ENCODE measurements around the gene EFCAB5.
"Not testable (repeated sequence)": the region's sequence is repeated elsewhere in the genome, so short reads cannot be mapped to it uniquely, and the experiment has no call there.

Gene EFCAB5

DNA sequence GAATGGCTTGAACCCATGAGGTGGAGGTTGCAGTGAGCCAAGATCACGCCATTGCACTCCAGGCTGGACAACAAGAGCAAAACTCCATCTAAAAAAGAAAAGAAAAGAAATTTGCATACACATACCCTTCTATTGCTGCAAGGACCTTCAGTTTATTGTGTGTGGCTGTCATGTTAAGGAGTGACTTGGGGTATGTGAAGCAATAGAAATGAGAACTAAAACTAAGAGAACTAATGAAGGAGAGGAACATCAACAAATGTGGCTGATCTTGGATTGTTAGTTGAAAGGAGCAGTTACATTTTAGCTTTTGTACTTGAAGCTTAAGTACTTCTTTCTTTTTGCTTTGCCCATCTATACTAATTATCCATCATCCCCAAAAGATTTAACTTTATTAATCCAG is 162.5 kb downstream of the EFCAB5 start:
- no peak for FAIRE-seq

DNA sequence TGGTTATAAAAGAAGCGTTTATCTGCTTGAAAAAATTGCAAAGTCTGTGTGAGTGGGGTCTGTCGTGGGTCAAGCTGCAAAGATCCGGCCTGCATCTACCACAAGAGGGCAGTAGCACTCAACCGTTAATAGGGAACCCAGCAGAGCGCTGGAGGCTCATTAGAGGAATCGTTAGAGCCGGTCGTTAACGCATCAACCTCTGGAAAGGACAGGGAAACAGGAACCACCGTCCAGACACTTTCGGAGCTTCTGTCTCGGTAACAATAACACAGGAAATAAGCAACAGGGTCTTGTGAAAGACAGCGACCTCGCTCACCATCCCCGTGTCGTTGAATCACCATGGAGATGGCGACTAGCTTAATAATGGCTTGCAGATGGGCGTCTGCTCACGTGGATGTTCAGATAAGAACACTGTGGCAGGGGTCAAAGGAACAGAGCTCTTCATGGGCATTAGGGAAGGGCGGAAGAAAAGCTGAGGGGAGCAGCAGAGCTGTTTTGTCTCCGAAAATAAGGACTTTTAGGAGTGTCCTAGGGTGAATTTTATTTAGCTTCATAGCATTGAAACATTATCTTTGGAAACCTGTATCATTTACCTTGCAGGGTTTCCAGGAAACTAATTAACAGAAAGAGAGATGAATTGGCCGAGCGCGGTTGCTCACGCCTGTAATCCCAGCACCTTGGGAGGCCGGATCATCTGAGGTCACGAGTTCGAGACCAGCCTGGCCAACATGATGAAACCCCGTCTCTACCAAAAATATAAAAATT is 163.3 kb downstream of the EFCAB5 start:
- FAIRE-seq = peak; percentile 85

DNA sequence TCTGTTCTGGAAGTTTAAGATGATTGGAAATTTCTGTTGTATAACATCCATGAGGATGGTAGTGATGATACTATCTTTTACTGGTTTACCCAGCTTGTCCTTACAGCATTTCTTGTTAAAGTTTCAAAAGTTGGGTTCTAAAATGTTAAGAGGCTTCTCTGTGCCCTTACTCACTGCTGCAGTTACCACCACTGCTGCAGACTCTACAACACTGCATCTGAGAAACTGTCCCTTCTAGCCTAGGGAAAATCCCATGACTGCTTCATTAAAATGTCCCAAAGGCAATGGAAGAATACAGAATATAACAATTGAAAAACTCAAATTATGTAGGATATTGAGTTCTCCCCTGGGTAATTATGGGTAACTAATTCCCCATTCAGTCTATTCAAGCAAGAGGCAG is 171.4 kb downstream of the EFCAB5 start:
- no peak for FAIRE-seq

DNA sequence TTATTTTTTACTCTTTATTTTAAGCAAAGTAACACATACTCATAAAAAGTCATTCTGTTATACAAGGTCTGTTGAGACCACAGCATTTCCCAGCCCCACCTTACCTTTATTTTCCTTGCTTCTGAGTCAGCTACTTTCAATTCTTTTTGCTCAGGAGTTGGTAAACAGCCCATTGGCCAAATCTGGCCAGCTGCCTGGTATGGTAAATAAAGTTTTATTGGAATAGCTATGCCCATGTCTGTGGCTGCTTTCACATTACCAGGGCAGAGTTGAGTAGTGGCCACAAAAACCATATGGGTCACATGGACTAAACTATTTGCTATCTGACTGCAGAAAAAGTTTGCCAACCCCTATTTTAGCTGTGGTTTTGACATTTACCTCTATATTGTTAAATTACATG is 171.8 kb downstream of the EFCAB5 start:
- FAIRE-seq = no peak

DNA sequence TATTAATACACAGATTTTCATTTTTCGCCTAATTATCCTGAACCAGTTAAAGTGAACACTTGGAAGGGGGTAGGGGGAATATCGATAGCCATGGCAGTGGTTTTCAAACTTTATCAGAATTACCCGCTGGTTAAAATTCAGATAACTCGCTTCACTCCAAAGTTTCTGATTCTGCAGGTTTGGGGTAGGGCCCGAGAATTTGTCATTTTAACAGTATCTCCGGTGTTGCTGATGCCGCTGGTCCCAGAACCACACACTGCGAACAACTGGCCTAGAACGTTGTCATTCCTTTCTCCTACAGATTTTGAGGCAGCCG is 174.9 kb downstream of the EFCAB5 start:
- no peak for FAIRE-seq

DNA sequence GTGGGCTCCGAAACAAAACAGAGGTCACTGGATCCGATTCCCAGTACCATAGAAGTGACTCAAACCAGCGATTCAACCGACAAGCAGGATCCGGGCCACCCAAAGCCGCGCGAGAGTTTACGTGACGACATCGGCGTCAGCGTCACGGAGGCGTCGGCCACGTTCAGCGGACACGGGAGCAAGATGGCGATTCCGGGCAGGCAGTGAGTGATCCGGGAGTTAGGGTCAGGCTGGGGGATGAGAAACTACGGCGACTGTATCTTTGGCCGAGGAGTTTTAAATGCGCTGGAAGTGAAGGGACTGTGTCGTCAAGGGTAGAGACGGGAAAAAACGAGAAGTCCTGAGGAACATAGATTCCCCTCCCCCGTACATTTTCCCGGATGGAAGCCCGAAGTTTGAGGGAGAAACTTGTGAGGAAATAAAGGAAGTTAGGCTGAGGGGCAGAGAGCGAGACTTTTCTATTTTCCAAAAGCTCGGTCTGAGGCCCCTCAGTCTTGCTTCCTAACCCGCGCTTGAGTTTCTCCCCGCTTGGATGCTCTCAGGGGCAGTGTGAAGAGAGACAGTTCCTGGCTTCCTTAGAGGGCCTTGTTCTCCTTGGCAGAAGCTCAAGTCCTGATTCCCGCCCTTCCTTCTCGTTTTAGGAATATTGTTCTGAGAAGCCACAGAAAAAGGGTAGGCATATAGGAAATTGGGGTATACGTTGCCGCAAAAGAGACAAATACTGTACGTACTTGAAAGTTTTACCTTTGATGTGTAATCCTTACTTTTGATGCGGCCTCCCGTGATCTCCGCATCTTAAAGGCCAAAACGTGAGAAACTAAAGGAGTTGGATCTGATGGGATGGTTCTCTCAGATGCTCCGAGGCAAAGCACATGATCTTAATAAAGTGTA is 175.5 kb downstream of the EFCAB5 start, which contains the start of gene NSRP1:
Gene NSRP1 (plus strand): TSS at position 156 of the 891 bp plus-strand sequence. CDS start 28 bp downstream, at position 184.
- peak; percentile 67 for FAIRE-seq

DNA sequence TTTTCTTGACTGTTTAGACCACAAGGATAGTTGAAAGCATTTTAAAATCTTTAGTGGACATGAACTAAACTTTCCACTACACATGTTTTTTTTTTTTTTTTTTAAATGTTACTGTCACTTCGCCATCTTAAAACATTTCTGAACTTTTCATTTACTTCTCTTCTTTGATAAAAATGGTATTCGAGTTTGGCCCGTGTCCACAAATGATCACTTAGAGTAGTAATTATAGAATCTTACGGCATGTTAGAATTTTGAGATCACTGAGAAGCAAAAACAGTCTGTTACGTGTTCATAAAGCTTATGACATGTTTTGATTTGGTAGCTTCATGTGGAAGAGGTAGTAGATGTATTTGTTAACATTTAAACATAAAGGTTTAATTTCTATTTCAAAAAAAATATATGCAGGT is 176.2 kb downstream of the EFCAB5 start:
- FAIRE-seq = no peak

DNA sequence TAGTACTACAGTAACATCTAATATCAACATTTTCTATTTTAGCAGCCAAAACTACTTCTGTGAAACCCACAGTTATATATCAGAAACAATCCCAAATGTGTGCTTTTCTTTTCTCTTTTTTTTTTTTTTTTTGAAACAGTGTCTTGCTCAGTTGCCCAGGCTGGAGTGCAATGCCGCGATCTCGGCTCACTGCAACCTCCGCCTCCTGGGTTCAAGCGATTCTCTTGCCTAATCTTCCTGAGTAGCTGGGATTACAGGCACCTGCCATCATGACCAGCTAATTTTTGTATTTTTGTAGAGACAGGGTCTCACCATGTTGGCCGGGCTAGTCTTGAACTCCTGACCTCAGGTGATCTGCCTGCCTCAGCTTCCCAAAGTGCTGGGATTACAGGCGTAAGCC is 177.2 kb downstream of the EFCAB5 start:
- not testable (repeated sequence) for FAIRE-seq

DNA sequence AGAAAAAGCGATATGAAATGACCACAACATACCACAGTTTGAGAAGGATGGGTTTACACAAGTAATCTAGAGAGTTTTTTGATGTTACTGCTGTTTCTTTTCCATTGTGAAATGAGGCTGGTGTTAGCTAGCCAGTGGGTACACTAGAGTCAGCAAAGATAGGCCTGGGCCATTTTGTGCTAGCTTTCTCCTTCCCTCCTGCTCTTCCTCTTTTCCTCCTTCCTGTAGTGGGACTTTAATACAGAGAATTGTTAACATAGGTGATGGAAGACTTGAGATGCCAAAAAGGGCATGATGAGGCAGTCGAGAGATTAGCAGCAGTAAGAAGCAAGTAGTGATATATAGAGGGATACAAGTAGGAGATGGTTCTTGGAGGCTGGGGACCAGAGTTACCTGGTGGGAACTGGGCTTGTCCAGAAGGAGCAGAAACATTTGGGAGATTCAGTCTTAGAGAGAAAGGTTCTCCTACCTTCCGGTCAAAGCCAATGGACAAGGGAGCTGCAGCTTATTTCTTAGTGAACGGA is 182.9 kb downstream of the EFCAB5 start:
- no peak for FAIRE-seq

DNA sequence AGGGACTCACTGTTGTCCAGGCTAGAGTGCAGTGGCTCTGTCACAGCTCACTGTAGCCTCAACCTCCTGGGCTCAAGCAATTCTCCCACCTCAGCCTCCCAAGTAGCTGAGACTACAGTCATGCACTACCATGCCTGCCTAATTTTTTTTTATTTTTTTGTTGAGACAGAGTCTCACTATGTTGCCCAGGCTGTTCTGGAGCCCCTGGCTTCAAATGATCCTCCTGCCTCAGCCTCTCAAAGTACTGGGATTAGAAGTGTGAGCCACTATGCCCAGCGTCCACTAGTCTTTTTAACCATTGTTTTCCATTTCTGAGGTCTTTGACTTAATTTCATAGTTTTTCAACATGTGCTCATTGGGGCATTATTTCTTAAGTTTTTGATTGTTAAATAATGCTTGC is 188.7 kb downstream of the EFCAB5 start:
- no peak for FAIRE-seq

DNA sequence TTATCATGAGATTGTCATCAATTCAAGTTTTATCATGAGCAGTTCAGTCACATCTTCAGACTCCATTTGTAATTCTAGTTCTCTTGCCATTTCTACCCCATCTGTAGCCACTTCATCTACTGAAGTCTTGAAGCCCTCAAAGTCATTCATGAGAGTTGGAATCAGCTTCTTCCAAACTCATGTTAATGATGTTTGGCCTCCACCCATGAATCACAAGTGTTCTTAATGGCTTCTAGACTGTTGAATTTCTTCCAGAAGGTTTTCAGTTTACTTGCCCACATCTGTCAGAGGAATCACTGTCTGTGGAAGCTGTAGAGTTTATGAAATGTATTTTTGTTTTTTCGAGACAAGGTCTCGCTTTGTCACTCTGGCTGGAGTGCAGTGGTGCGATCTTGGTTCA is 191.2 kb downstream of the EFCAB5 start:
- no peak for FAIRE-seq

DNA sequence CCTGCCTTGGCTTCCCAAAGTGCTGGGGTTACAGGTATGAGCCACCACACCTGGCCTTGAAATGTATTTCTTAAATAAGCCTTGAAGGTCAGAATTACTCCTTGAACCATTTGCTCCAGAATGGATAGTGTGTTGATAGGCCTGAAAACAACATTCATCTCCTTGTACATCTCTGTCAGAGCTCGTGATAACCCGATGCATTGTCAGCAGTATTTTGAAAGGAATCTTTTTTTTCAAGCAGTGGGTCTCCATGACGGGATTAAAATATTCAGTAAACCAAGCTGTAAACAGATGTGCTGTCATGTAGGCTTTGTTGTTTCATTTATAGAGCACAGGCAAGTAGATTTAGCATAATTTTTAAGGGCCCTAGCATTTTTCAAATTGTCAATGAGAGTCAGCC is 191.8 kb downstream of the EFCAB5 start:
- FAIRE-seq = no peak

DNA sequence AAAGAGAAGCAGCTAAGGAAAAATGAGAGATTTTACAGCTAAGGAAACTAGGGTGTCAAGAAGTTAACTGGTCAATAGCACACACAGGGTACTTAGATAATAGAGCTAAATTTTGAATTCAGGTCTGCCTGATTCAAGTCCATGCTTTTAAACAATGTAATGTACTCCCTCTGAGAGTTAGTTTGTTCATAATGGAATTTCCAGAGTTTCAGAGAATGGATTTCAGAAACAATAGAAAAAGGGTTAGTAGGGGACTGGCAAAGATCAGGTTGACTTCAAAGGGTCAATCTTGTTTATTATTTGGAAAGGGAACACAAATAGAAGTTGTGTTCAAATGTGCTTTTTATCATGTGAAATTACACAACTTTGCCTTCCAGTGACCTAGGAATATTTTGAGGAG is 193.1 kb downstream of the EFCAB5 start:
- no peak for FAIRE-seq

DNA sequence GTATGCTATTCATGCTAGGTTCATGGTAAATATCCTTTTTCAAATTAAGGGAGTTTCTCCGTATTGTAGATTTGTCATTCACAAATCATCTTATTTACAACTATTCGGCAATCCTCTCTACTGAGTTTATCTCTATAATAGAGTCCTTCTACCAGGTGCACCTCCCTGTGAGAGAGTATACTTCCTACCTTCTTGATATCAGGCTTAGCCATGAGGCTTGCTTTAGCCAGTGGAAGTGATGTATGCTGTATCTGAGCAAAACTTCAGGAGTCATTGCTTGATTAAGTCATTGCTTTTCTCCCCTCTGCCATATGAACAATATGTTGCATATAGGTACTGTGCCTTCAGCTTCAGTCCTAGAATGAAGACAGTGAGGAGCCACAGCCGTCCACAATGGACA is 195.7 kb downstream of the EFCAB5 start:
- FAIRE-seq = no peak

DNA sequence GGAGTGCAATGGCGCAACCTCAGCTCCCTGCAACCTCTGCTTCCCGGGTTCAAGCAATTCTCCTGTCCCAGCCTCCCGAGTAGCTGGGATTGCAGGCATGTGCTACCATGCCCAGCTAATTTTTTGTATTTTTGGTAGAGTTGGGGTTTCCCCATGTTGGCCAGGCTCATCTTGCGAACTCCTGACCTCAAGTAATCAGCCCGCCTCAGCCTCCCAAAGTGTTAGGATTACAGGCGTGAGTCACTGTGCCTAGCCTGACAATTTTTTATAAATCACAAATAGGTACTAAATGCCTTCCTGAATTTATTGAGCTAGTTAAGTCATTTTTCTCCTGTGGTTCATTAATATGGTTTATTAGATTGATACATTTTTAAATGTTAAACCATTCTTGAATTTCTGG is 206.4 kb downstream of the EFCAB5 start:
- not testable (repeated sequence) for FAIRE-seq

DNA sequence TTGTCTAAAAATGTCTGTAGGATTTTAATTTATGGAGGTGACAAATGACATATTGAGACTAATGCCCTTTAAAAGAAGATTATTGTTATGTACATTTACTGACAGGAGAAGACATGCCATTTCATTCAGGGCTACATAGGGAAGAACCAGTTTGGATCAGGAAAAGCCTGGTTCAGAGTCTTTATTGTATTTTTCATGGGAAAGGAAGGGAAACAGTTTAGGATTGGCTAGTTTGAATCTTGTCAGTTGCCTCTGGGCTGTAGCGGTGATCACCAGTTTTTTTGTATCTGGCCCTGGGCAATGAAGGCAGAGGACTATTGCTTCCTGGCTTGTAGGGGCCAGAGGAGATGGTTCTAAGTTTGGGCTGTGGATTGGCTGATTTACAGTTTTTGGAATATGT is 206.9 kb downstream of the EFCAB5 start:
- FAIRE-seq = no peak

DNA sequence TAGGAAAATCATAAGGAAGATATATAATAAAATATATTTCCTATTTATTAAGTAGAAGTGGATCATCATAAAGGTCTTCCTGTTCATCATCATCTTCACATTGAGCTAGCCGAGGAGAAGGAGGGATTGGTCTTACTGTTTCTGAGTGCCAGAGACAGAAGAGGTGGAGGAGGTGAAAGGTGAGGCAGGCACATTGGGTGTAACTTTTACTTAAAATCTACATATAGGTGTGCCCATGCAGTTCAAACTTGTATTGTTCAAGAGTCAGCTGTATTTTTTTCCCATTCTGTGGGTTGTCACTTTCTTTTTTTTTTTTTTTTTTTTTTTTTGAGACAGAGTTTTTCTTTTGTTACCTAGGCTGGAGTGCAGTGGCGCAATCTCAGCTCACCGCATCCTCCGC is 210.0 kb downstream of the EFCAB5 start:
- no peak for FAIRE-seq

DNA sequence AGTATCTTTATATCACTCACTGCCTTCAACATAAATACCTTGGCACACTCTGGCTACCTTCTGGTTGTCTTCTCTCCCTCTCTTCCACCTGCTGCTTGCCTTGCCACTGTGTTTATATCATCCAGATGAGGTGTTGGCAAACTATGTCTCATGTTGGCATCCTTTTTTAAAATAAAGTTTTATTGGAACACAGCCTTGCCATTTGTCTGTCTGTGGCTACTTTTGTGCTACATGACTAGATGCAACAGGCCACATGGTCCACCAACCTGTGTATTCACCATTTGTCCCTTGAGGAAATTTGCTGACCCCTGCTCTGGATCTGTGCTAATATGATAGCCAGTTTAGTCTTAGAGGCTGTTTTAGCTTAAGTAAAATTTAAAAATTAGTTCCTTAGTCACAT is 212.0 kb downstream of the EFCAB5 start:
- no peak for FAIRE-seq

DNA sequence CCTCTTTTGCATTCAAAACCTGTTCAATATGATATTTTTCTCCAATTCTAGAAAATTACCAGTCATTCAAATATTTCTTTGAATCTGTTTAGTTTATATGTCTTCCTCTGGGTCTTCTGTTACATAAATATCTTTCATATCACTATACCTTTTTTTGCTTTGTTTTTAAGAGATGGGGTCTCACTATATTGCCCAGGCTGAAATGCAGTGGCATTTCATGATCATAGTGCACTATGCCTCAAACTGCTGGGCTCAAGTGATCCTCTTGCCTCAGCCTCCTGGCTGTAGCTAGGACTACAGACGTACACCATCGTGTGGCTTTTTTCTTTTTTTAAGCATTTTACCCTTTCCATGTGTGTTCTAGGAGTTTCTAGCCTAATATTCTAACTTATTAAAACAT is 214.0 kb downstream of the EFCAB5 start:
- FAIRE-seq = no peak

Data from TTC549 (cell line).